K562 (cell line): ENCODE results near the gene KRT1. TPM values are rescaled to one million over a fixed set of nuclear protein-coding genes. Genes with fewer than 3 reads are reported as not detected.

ENCODE experiments used
- ATAC-seq: fragments of 200-7000 bp; cut with Tn5 transposase; 3 replicates; pipeline ENCODE4 v1.9.1; 2020; ENCODE audit warnings: moderate library complexity
- BruUV-seq: library from RNA; stranded (reverse); fragments of 400-500 nt; replicated peaks from 2 replicates; lab custom pipeline; 2021; lab: Mats Ljungman, UMichigan
- CTCF ChIA-PET: fragments of 300-600 bp; formaldehyde crosslinking; extraction: SDS; loops from one replicate; lab custom pipeline; 2021; ENCODE audit warnings: low intra/inter-chr PET ratio; lab: Yijun Ruan, JAX
- POLR2A ChIA-PET: fragments of 300-600, 350-650 bp; sonication (Branson Sonifier 250); formaldehyde crosslinking; extraction: SDS; loops from one replicate; lab custom pipeline; 2021; ENCODE audit warnings: antibody characterized with exemption, inconsistent platforms; lab: Yijun Ruan, JAX
- DNase-seq, 4 experiments: peaks; one replicate each; pipeline versions ENCODE4 v3.0.0 to v3.0.0-alpha.2; 2011 to 2018; ENCODE audit warnings: low spot score in 3 of 4, mixed read lengths in 3 of 4; ENCODE audit errors: extremely low read depth in 1 of 4
- FAIRE-seq: peaks from 2 replicates; lab custom pipeline; 2011; peaks lifted over from hg19 to GRCh38; lab: Jason Lieb, UNC
- H2AFZ ChIP-seq: 2 replicates; pipeline ENCODE4 v1.6.0; 2011; ENCODE audit warnings: low read depth, low read length, control low read depth, inconsistent platforms
- H3K27ac ChIP-seq: fragments of 200-600 bp; 3 replicates; pipeline ENCODE4 v1.8.0; 2011; ENCODE audit warnings: low read depth, mild to moderate bottlenecking, control low read depth, inconsistent platforms, low read length, moderate library complexity, mixed read lengths; ENCODE audit errors: extremely low read depth
- H3K27me3 ChIP-seq, 2 experiments: fragments of 300-600 bp in 1 of 2; 2 replicates in 1 of 2; 3 replicates in 1 of 2; pipeline versions ENCODE4 v1.6.0 to v1.8.0; 2011; ENCODE audit warnings: inconsistent platforms in 2 of 2, low read length in 2 of 2, mild to moderate bottlenecking in 1 of 2, mixed read lengths in 1 of 2, moderate library complexity in 1 of 2; ENCODE audit not compliant: control insufficient read depth in 2 of 2, insufficient read depth in 2 of 2
- H3K36me3 ChIP-seq: fragments of 300-600 bp; 3 replicates; pipeline ENCODE4 v1.8.0; 2011; ENCODE audit warnings: mild to moderate bottlenecking, low read length, inconsistent platforms; ENCODE audit not compliant: control insufficient read depth, insufficient read depth
- H3K4me1 ChIP-seq, 2 experiments: fragments of 200-600 bp in 1 of 2; replicated peaks in 1 of 2; 2 replicates in 1 of 2; 3 replicates in 1 of 2; pipeline versions ENCODE4 v1.5.1 to v1.8.0; 2011; ENCODE audit warnings: inconsistent platforms in 2 of 2, low read length in 2 of 2, mild to moderate bottlenecking in 1 of 2, mixed read lengths in 1 of 2, moderate library complexity in 1 of 2; ENCODE audit not compliant: control insufficient read depth in 2 of 2, insufficient read depth in 2 of 2
- H3K4me2 ChIP-seq: 2 replicates; pipeline ENCODE4 v1.6.1; 2011; ENCODE audit warnings: low read length, control low read depth, inconsistent platforms, mixed read lengths; ENCODE audit not compliant: insufficient read depth
- H3K4me3 ChIP-seq: fragments of 200-600 bp; sonication (generic), shearing (Covaris generic); 2 replicates; pipeline ENCODE4 v1.5.1; 2016; ENCODE audit warnings: control low read depth, inconsistent platforms
- H3K79me2 ChIP-seq: fragments of 200-600 bp; 3 replicates; pipeline ENCODE4 v1.8.0; 2011; ENCODE audit warnings: low read length, inconsistent platforms; ENCODE audit not compliant: control insufficient read depth, insufficient read depth
- H3K9ac ChIP-seq, 2 experiments: 2 replicates each; pipeline versions ENCODE4 v1.6.0 to v1.6.1; 2011; ENCODE audit warnings: low read depth in 2 of 2, low read length in 2 of 2, control low read depth in 1 of 2, inconsistent platforms in 1 of 2, mild to moderate bottlenecking in 1 of 2, mixed read lengths in 1 of 2; ENCODE audit not compliant: insufficient read depth in 1 of 2
- H3K9me1 ChIP-seq: one replicate; pipeline ENCODE4 v1.6.0; 2011; ENCODE audit warnings: inconsistent platforms, mild to moderate bottlenecking, low read length, moderate library complexity; ENCODE audit not compliant: control insufficient read depth, insufficient read depth
- H3K9me3 ChIP-seq: replicated peaks from 2 replicates; pipeline ENCODE4 v1.5.1; 2011; ENCODE audit warnings: low read depth, low read length, inconsistent platforms; ENCODE audit not compliant: control insufficient read depth, insufficient read depth
- H4K20me1 ChIP-seq: replicated peaks from 2 replicates; pipeline ENCODE4 v1.6.1; 2011; ENCODE audit warnings: low read length, inconsistent platforms, mixed read lengths; ENCODE audit not compliant: control insufficient read depth, insufficient read depth
- ELK1 ChIP-seq: sonication (generic); formaldehyde crosslinking; IDR thresholded peaks from 2 replicates; pipeline ENCODE4 v1.8.1; 2022; ENCODE audit warnings: missing genetic modification reagents
- NELFE ChIP-seq: IDR thresholded peaks from 2 replicates; pipeline ENCODE4 v1.6.1; 2011; ENCODE audit warnings: mild to moderate bottlenecking; ENCODE audit not compliant: insufficient read depth, insufficient read length
- SRSF1 ChIP-seq: fragments of 200-400 bp; formaldehyde crosslinking; IDR thresholded peaks from 2 replicates; pipeline ENCODE4 v1.6.1; 2017; ENCODE audit warnings: mild to moderate bottlenecking, low read depth, low read length, moderate library complexity
- STAT5A ChIP-seq: IDR thresholded peaks from 2 replicates; pipeline ENCODE4 v1.6.1; 2012; ENCODE audit warnings: low read length, inconsistent platforms, borderline replicate concordance
- XRCC4 ChIP-seq: IDR thresholded peaks from one replicate; pipeline ENCODE4 v1.6.1; 2011; ENCODE audit not compliant: insufficient read depth, insufficient read length; ENCODE audit errors: extremely low read depth
- ZNF551 ChIP-seq: fragments of 250-450 bp; sonication (Bioruptor Pico); IDR thresholded peaks from 2 replicates; pipeline ENCODE4 v1.5.0; 2021; ENCODE audit warnings: mild to moderate bottlenecking, moderate library complexity
- WGBS: fragments of 100-300 bp; shearing (Covaris generic); methylation state at CpG from one replicate; pipeline ENCODE4 v1.1.6; 2016; ENCODE audit warnings: low coverage, mixed read lengths; ENCODE audit not compliant: insufficient coverage; ENCODE audit errors: missing lambda C conversion rate; 5-methylcytosine and 5-hydroxymethylcytosine counted together
- in situ Hi-C: fragments of 300-500 bp; cut with MboI; formaldehyde crosslinking; loops from 4 replicates; pipeline ENCODE4 v1.15.0; 2018; ENCODE audit warnings: inconsistent platforms, mixed read lengths
- intact Hi-C: fragments of 100-400 bp; cut with micrococcal nuclease; formaldehyde crosslinking; loops from 2 replicates; pipeline ENCODE4 v1.14.2; 2022
- polyA plus RNA-seq, 8 experiments: library from polyadenylated mRNA; depleted of rRNA in 4 of 8; stranded (reverse) in 5 of 8; unstranded in 3 of 8; fragments of >200 nt; fragmentation: Nextera tagmentation in 2 of 8; fragmentation: Illumina TruSeq in 1 of 8; extraction: Ambion mirVana in 2 of 8; extraction: Trizol in 1 of 8; gene quantifications; 2 replicates each; pipeline versions ENCODE4 v1.2.1 to v1.2.3, GENCODE V29; 2011 to 2014; ENCODE audit warnings: inconsistent platforms in 1 of 8, missing spikeins in 1 of 8
- total RNA-seq, 7 experiments: library from RNA; depleted of rRNA in 6 of 7; stranded (reverse); fragments of >200 nt in 6 of 7; fragmentation: Illumina TruSeq in 2 of 7; extraction: Trizol in 2 of 7; gene quantifications; 2 replicates each; pipeline versions ENCODE4 v1.2.1 to v1.2.3, GENCODE V29; 2011 to 2021; ENCODE audit warnings: low replicate concordance in 1 of 7
- TF ChIP-seq, protein P1 (sequence below): fragments of 250-450 bp; sonication (Bioruptor Pico); IDR thresholded peaks from 2 replicates; pipeline ENCODE4 v1.5.0; 2021
- TF ChIP-seq, protein P2 (sequence below), 2 experiments: fragments of 150-350 bp in 1 of 2; IDR thresholded peaks; 2 replicates each; pipeline ENCODE4 v1.6.1; 2012 to 2016; ENCODE audit warnings: low read depth in 2 of 2, low read length in 2 of 2, mild to moderate bottlenecking in 1 of 2, moderate library complexity in 1 of 2

KRT1 gene
- total and polyA plus RNA-seq, 9 of the 15 experiments (the other 6 are each of a cell fraction or from before 2014, with no cell fraction given) = 0.18 TPM; not detected in 8

DNA sequence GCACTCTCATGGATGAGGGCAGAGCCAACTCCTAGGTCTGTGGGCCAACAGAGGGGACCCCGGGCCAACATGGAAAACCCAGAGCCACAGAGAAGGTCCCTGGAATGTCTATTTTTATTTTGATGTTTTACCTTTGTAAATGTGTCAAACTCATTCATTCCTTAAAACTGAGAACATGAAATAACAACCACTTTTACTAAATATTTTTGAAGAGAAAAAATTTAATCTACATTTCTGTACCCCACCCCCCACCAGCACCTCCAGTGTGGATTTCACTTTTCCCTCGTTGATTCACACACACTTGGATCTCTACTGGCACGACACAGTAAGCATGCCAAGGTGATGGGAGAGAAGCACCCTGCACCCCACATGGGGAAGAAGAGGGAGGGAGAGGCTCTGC, 16.4 kb upstream of the KRT1 start:
- H3K36me3 ChIP-seq = no peaks in the 10 kb centered on the region
- TF ChIP-seq, protein P1, sequence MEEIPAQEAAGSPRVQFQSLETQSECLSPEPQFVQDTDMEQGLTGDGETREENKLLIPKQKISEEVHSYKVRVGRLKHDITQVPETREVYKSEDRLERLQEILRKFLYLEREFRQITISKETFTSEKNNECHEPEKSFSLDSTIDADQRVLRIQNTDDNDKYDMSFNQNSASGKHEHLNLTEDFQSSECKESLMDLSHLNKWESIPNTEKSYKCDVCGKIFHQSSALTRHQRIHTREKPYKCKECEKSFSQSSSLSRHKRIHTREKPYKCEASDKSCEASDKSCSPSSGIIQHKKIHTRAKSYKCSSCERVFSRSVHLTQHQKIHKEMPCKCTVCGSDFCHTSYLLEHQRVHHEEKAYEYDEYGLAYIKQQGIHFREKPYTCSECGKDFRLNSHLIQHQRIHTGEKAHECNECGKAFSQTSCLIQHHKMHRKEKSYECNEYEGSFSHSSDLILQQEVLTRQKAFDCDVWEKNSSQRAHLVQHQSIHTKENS (CRISPR knock-in tag) = no peak
- TF ChIP-seq XRCC4 (no peak), ZNF551 (no peak), ELK1 (CRISPR knock-in tag) (no peak), SRSF1 (no peak), NELFE (no peak), STAT5A (no peak)
- TF ChIP-seq, protein P2, sequence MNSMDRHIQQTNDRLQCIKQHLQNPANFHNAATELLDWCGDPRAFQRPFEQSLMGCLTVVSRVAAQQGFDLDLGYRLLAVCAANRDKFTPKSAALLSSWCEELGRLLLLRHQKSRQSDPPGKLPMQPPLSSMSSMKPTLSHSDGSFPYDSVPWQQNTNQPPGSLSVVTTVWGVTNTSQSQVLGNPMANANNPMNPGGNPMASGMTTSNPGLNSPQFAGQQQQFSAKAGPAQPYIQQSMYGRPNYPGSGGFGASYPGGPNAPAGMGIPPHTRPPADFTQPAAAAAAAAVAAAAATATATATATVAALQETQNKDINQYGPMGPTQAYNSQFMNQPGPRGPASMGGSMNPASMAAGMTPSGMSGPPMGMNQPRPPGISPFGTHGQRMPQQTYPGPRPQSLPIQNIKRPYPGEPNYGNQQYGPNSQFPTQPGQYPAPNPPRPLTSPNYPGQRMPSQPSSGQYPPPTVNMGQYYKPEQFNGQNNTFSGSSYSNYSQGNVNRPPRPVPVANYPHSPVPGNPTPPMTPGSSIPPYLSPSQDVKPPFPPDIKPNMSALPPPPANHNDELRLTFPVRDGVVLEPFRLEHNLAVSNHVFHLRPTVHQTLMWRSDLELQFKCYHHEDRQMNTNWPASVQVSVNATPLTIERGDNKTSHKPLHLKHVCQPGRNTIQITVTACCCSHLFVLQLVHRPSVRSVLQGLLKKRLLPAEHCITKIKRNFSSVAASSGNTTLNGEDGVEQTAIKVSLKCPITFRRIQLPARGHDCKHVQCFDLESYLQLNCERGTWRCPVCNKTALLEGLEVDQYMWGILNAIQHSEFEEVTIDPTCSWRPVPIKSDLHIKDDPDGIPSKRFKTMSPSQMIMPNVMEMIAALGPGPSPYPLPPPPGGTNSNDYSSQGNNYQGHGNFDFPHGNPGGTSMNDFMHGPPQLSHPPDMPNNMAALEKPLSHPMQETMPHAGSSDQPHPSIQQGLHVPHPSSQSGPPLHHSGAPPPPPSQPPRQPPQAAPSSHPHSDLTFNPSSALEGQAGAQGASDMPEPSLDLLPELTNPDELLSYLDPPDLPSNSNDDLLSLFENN (IDR thresholded peaks at IDR 0.05; ENCODE audit: low read depth in 2 of 2, low read length in 2 of 2) = no peak
- TF ChIP-seq, all 486 proteins: peak for 0
- no peak for DNase-seq
- 0% methylated on average over 3 of the region's 3 CpGs for WGBS
- Histone ChIP-seq H3K9me1 (no peaks in the 10 kb centered on the region), H3K79me2 (no peaks in the 10 kb centered on the region), H3K27ac (no peak overlapping the region), H3K4me3 (no peak overlapping the region), H3K27me3 (peaks cover 15 to 61% of the 10 kb centered on the region in 2 experiments; a peak in 3 of 5 replicates), H3K9ac (no peak overlapping the region), H3K4me2 (no peak overlapping the region), H2AFZ (no peak overlapping the region), H4K20me1 (peaks cover 10% of the 10 kb centered on the region; the same call in 1 of the 2 replicates), H3K4me1 (peaks cover 0 to 6% of the 10 kb centered on the region in 2 experiments; a peak in 1 of 5 replicates), H3K9me3 (no peaks in the 10 kb centered on the region)
- intact Hi-C loops = loop anchor here (10.0 kb wide), 2 partner anchors 112 to 178 kb away; no protein-coding TSS in a partner anchor
- ChIA-PET POLR2A (no interaction called here), CTCF (no interaction called here)
- BruUV-seq = no TSS peak
- FAIRE-seq = no peak
- ATAC-seq = no peak
- in situ Hi-C loops = no loop called here
